MM.1S (cell line): ENCODE measurements around the gene ERBIN.

Source experiments
- EZH2 ChIP-seq: fragments of 300-600 bp; sonication (generic); optimal IDR thresholded peaks from 2 replicates; pipeline ENCODE3; 2017; ENCODE audit warnings: low read depth, mild to moderate bottlenecking, antibody characterized with exemption, low read length, mixed read lengths
- TF ChIP-seq, protein P1 (sequence below): fragments of 300-600 bp; sonication (generic); IDR thresholded peaks from 2 replicates; pipeline ENCODE4 v1.5.1; 2016; ENCODE audit warnings: antibody characterized with exemption, low read length, mixed read lengths

DNA sequence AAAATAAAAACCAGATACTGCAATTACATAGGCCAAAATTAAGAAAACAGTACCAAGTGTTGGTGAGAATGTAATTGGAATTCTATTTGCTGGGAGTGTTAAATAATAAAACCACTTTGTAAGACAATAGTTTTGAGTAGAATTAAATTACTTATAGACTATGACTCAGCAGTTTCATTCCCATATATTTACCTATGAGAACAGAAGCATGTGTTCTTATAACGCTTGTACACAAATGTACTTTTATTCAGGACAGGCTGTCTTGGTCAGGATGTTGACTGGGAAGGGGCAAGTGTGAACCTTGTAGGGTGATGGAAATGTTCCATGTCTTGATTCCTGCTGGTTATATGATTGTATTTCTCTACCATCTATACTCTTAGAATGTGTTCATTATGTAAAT is 56.3 kb downstream of the ERBIN start:
- TF ChIP-seq, protein P1, sequence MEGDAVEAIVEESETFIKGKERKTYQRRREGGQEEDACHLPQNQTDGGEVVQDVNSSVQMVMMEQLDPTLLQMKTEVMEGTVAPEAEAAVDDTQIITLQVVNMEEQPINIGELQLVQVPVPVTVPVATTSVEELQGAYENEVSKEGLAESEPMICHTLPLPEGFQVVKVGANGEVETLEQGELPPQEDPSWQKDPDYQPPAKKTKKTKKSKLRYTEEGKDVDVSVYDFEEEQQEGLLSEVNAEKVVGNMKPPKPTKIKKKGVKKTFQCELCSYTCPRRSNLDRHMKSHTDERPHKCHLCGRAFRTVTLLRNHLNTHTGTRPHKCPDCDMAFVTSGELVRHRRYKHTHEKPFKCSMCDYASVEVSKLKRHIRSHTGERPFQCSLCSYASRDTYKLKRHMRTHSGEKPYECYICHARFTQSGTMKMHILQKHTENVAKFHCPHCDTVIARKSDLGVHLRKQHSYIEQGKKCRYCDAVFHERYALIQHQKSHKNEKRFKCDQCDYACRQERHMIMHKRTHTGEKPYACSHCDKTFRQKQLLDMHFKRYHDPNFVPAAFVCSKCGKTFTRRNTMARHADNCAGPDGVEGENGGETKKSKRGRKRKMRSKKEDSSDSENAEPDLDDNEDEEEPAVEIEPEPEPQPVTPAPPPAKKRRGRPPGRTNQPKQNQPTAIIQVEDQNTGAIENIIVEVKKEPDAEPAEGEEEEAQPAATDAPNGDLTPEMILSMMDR: no peak
- no peak for TF ChIP-seq EZH2
